Fibroblast of peridontal ligament (primary cell): ENCODE results near the gene MRPS31.

ENCODE experiments used
- DNase-seq: peaks from one replicate; pipeline ENCODE4 v3.0.0-alpha.2; 2010; ENCODE audit errors: extremely low read depth

Gene MRPS31

GRCh38 chr13:40770934-40771618, at the start of gene MRPS31:
MRPS31 (minus strand) TSS chr13:40771190; CDS start chr13:40771136, 54 bp downstream.
- DNase-seq, result peak; percentile 92

GRCh38 chr13:40819797-40820315, 48.9 kb upstream of the MRPS31 start:
- no peak for DNase-seq

- no peak for DNase-seq
Observed at GRCh38 chr13:40818926-40819325, 47.9 kb upstream of the MRPS31 start.

- DNase-seq, result peak; percentile 42
Observed at GRCh38 chr13:40814803-40815202, 43.8 kb upstream of the MRPS31 start.

- DNase-seq, result peak; percentile 30
Observed at GRCh38 chr13:40813667-40814454, 42.9 kb upstream of the MRPS31 start.

GRCh38 chr13:40812724-40813445, 41.9 kb upstream of the MRPS31 start:
- no peak for DNase-seq

GRCh38 chr13:40812102-40812501, 41.1 kb upstream of the MRPS31 start:
- no peak for DNase-seq

GRCh38 chr13:40809471-40809870, 38.5 kb upstream of the MRPS31 start:
- no peak for DNase-seq

GRCh38 chr13:40806241-40806640, 35.3 kb upstream of the MRPS31 start:
- no peak for DNase-seq

- DNase-seq, result no peak
Observed at GRCh38 chr13:40803316-40803715, 32.3 kb upstream of the MRPS31 start.

- no peak for DNase-seq
Observed at GRCh38 chr13:40801255-40802217, 30.5 kb upstream of the MRPS31 start.

- DNase-seq, result no peak
Observed at GRCh38 chr13:40800559-40800958, 29.6 kb upstream of the MRPS31 start.

GRCh38 chr13:40799508-40799907, 28.5 kb upstream of the MRPS31 start:
- DNase-seq, result no peak

- DNase-seq, result no peak
Observed at GRCh38 chr13:40798380-40798779, 27.4 kb upstream of the MRPS31 start.

- no peak for DNase-seq
Observed at GRCh38 chr13:40796649-40797048, 25.7 kb upstream of the MRPS31 start.

- no peak for DNase-seq
Observed at GRCh38 chr13:40794414-40795368, 23.7 kb upstream of the MRPS31 start.

GRCh38 chr13:40793339-40793738, 22.3 kb upstream of the MRPS31 start:
- DNase-seq, result no peak

GRCh38 chr13:40792284-40793051, 21.5 kb upstream of the MRPS31 start:
- no peak for DNase-seq

- DNase-seq, result peak; percentile 28
Observed at GRCh38 chr13:40790154-40790616, 19.2 kb upstream of the MRPS31 start.
